ENCODE data around the gene CETN2. TPM values are rescaled to one million over a fixed set of nuclear protein-coding genes. Genes with fewer than 3 reads are reported as not detected.

CETN2 gene
- polyA plus RNA-seq, 3 donors, result 14.3 to 48.5 (median 24.3) TPM

Other genes with a start within 250 kb of the CETN2 start
- under 1 TPM in 1 of 3 donors, not detected in 2; 0.01 TPM for gene GABRQ, start 192.9 kb downstream of the CETN2 start, polyA plus RNA-seq
- gene MAGEA3, start 132.0 kb downstream of the CETN2 start, polyA plus RNA-seq, result not detected
- gene CSAG2, start 121.5 kb downstream of the CETN2 start, polyA plus RNA-seq, result not detected
- gene MAGEA2B, start 116.1 kb downstream of the CETN2 start, polyA plus RNA-seq, result not detected
- gene CSAG1, start 97.0 kb downstream of the CETN2 start, polyA plus RNA-seq, result not detected
- not detected for gene MAGEA12, start 97.0 kb downstream of the CETN2 start, polyA plus RNA-seq
- gene MAGEA2, start 76.9 kb downstream of the CETN2 start, polyA plus RNA-seq, result not detected
- not detected for gene CSAG3, start 71.5 kb downstream of the CETN2 start, polyA plus RNA-seq
- gene MAGEA6, start 61.1 kb downstream of the CETN2 start, polyA plus RNA-seq, result not detected
- gene NSDHL, start 306 bp upstream of the CETN2 start, polyA plus RNA-seq, result 10 to 100 TPM; 13.4 to 44.1 (median 15.8) TPM
- 1 to 10 TPM; 2.3 to 3.9 (median 3.6) TPM for gene ZNF185, start 67.3 kb upstream of the CETN2 start, polyA plus RNA-seq
- gene PNMA5, start 163.4 kb upstream of the CETN2 start, polyA plus RNA-seq, result under 1 TPM in 1 of 3 donors, not detected in 2; 0.03 TPM
- gene PNMA3, start 225.7 kb upstream of the CETN2 start, polyA plus RNA-seq, result under 1 TPM; 0.07 to 0.28 (median 0.11) TPM
- 1 to 10 TPM in 1 of 3 donors, under 1 TPM in 2; 0.68 to 1.0 (median 0.91) TPM for gene PNMA6A, start 241.7 kb upstream of the CETN2 start, polyA plus RNA-seq